Limb (tissue), 2 donors: ENCODE data around the gene CHSY1.
A peak's percentile ranks its signal among the peaks of the same experiment; 100 is the strongest.

Experiments
- DNase-seq, 2 donors: peaks; one replicate each; pipeline ENCODE4 v3.0.0-alpha.2; 2016; ENCODE audit errors: extremely low spot score in 2 of 2

CHSY1 gene

GRCh38 chr15:101211897-101212296, 40.0 kb downstream of the CHSY1 start:
- DNase-seq, result no peak

- DNase-seq, result no peak
Observed at GRCh38 chr15:101210466-101210865, 41.4 kb downstream of the CHSY1 start.

- no peak for DNase-seq
Observed at GRCh38 chr15:101210058-101210457, 41.8 kb downstream of the CHSY1 start.

GRCh38 chr15:101209285-101209845, 42.5 kb downstream of the CHSY1 start:
- no peak for DNase-seq

- no peak for DNase-seq
Observed at GRCh38 chr15:101207867-101208288, 44.0 kb downstream of the CHSY1 start.

- DNase-seq, result no peak
Observed at GRCh38 chr15:101206176-101206591, 45.7 kb downstream of the CHSY1 start.

- no peak for DNase-seq
Observed at GRCh38 chr15:101204739-101205535, 46.9 kb downstream of the CHSY1 start.

GRCh38 chr15:101203607-101204189, 48.1 kb downstream of the CHSY1 start:
- no peak for DNase-seq

GRCh38 chr15:101203029-101203573, 48.7 kb downstream of the CHSY1 start:
- DNase-seq, result no peak

- DNase-seq, result peak; percentile 82 to 90
Observed at GRCh38 chr15:101201411-101202174, 50.3 kb downstream of the CHSY1 start.

GRCh38 chr15:101200181-101200580, 51.7 kb downstream of the CHSY1 start:
- DNase-seq, result no peak

- no peak for DNase-seq
Observed at GRCh38 chr15:101198800-101199199, 53.0 kb downstream of the CHSY1 start.

- no peak for DNase-seq
Observed at GRCh38 chr15:101198031-101198575, 53.7 kb downstream of the CHSY1 start.

GRCh38 chr15:101194546-101195125, 57.2 kb downstream of the CHSY1 start:
- DNase-seq, result no peak

GRCh38 chr15:101193806-101194545, 57.9 kb downstream of the CHSY1 start:
- no peak for DNase-seq

- no peak for DNase-seq
Observed at GRCh38 chr15:101193120-101193644, 58.7 kb downstream of the CHSY1 start.

- no peak for DNase-seq
Observed at GRCh38 chr15:101192081-101192480, 59.8 kb downstream of the CHSY1 start.

- no peak for DNase-seq
Observed at GRCh38 chr15:101191242-101191641, 60.6 kb downstream of the CHSY1 start.

- no peak for DNase-seq
Observed at GRCh38 chr15:101190092-101190595, 61.7 kb downstream of the CHSY1 start.
